ENCODE results near the gene SMIM14. TPM values are rescaled to one million over a fixed set of nuclear protein-coding genes. Genes with fewer than 3 reads are reported as not detected.

Gene SMIM14
- total RNA-seq, 2 experiments from 2014 or later = 7.0 to 7.2 TPM

- POLR2A ChIA-PET = no interaction called here
- H3K9me3 Mint-ChIP-seq = peaks cover 5% of the 10 kb centered on the region
These were observed 30.2 kb downstream of the SMIM14 start for GRCh38 chr4:39608451-39608850.

GRCh38 chr4:39606747-39607146 lies 31.9 kb downstream of the SMIM14 start:
- ATAC-seq (ENCODE audit: low read depth) = no peak
- H3K9me3 Mint-ChIP-seq = peaks cover 5% of the 10 kb centered on the region
- H3K27me3 Mint-ChIP-seq = no peaks in the 10 kb centered on the region

More at GRCh38 chr4:39608451-39608850, 30.2 kb downstream of the SMIM14 start:
- Mint-ChIP-seq H3K36me3 (peaks cover 4% of the 10 kb centered on the region), H3K27me3 (no peaks in the 10 kb centered on the region), H3K4me3 (no peak overlapping the region), H3K4me1 (no peaks in the 10 kb centered on the region), H3K27ac (no peak overlapping the region)
- DNase-seq = no peak
- no peak for ATAC-seq (ENCODE audit: low read depth)

GRCh38 chr4:39597695-39598381 lies 40.8 kb downstream of the SMIM14 start:
- Mint-ChIP-seq H3K36me3 (no peaks in the 10 kb centered on the region), H3K9me3 (no peaks in the 10 kb centered on the region), H3K4me1 (peaks cover 5% of the 10 kb centered on the region), H3K27ac (no peak overlapping the region), H3K4me3 (no peak overlapping the region), H3K27me3 (no peaks in the 10 kb centered on the region)
- ATAC-seq (ENCODE audit: low read depth) (no peak), DNase-seq (no peak)
- POLR2A ChIA-PET = no interaction called here

More at GRCh38 chr4:39606747-39607146, 31.9 kb downstream of the SMIM14 start:
- Mint-ChIP-seq H3K4me3 (no peak overlapping the region), H3K27ac (no peak overlapping the region), H3K36me3 (peaks cover 4% of the 10 kb centered on the region), H3K4me1 (no peaks in the 10 kb centered on the region)
- no peak for DNase-seq
- POLR2A ChIA-PET = no interaction called here

GRCh38 chr4:39596971-39597370 lies 41.7 kb downstream of the SMIM14 start:
- H3K27ac Mint-ChIP-seq = no peak overlapping the region
- no peak overlapping the region for H3K4me3 Mint-ChIP-seq
- peaks cover 5% of the 10 kb centered on the region for H3K4me1 Mint-ChIP-seq
- H3K36me3 Mint-ChIP-seq = no peaks in the 10 kb centered on the region
- POLR2A ChIA-PET = no interaction called here
- H3K9me3 Mint-ChIP-seq = no peaks in the 10 kb centered on the region
- DNase-seq (no peak), ATAC-seq (ENCODE audit: low read depth) (no peak)
- H3K27me3 Mint-ChIP-seq = no peaks in the 10 kb centered on the region

GRCh38 chr4:39591290-39591689 lies 47.4 kb downstream of the SMIM14 start:
- ATAC-seq (ENCODE audit: low read depth) = no peak
- POLR2A ChIA-PET = interaction anchor here (0.6 kb wide), 1 partner anchor 438 kb away, joined by 6 read pairs; no protein-coding TSS in a partner anchor
- Mint-ChIP-seq H3K4me3 (no peak overlapping the region), H3K27me3 (no peaks in the 10 kb centered on the region), H3K27ac (no peak overlapping the region), H3K9me3 (no peaks in the 10 kb centered on the region), H3K36me3 (no peaks in the 10 kb centered on the region), H3K4me1 (no peaks in the 10 kb centered on the region)
- DNase-seq = no peak

GRCh38 chr4:39587881-39588280 lies 50.8 kb downstream of the SMIM14 start:
- Mint-ChIP-seq H3K36me3 (no peaks in the 10 kb centered on the region), H3K27me3 (no peaks in the 10 kb centered on the region), H3K27ac (no peak overlapping the region), H3K4me3 (no peak overlapping the region), H3K4me1 (no peaks in the 10 kb centered on the region), H3K9me3 (no peaks in the 10 kb centered on the region)
- POLR2A ChIA-PET = no interaction called here
- ATAC-seq (ENCODE audit: low read depth) (no peak), DNase-seq (no peak)

GRCh38 chr4:39574946-39575345 lies 63.7 kb downstream of the SMIM14 start:
- Mint-ChIP-seq H3K27me3 (no peaks in the 10 kb centered on the region), H3K36me3 (no peaks in the 10 kb centered on the region), H3K4me1 (no peaks in the 10 kb centered on the region), H3K9me3 (no peaks in the 10 kb centered on the region), H3K4me3 (no peak overlapping the region), H3K27ac (no peak overlapping the region)
- ATAC-seq (ENCODE audit: low read depth) = no peak
- POLR2A ChIA-PET = no interaction called here
- no peak for DNase-seq

- Mint-ChIP-seq H3K4me1 (peaks cover 3% of the 10 kb centered on the region), H3K9me3 (no peaks in the 10 kb centered on the region), H3K27me3 (no peaks in the 10 kb centered on the region), H3K36me3 (no peaks in the 10 kb centered on the region), H3K4me3 (no peak overlapping the region), H3K27ac (no peak overlapping the region)
- no peak for ATAC-seq (ENCODE audit: low read depth)
- POLR2A ChIA-PET = no interaction called here
- no peak for DNase-seq
These were observed 67.2 kb downstream of the SMIM14 start for GRCh38 chr4:39571504-39571903.

- Mint-ChIP-seq H3K36me3 (peaks cover 3% of the 10 kb centered on the region), H3K4me1 (peaks cover 3% of the 10 kb centered on the region), H3K9me3 (peaks cover 3% of the 10 kb centered on the region), H3K27me3 (no peaks in the 10 kb centered on the region), H3K4me3 (no peak overlapping the region), H3K27ac (no peak overlapping the region)
- POLR2A ChIA-PET = no interaction called here
- ATAC-seq (ENCODE audit: low read depth) (no peak), DNase-seq (no peak)
These were observed 67.6 kb downstream of the SMIM14 start for GRCh38 chr4:39571054-39571453.

GRCh38 chr4:39569209-39569608 lies 69.5 kb downstream of the SMIM14 start:
- peaks cover 3% of the 10 kb centered on the region for H3K4me1 Mint-ChIP-seq
- no peak overlapping the region for H3K27ac Mint-ChIP-seq
- peaks cover 7% of the 10 kb centered on the region for H3K9me3 Mint-ChIP-seq
- peaks cover 5% of the 10 kb centered on the region for H3K36me3 Mint-ChIP-seq
- H3K27me3 Mint-ChIP-seq = no peaks in the 10 kb centered on the region
- DNase-seq (no peak), ATAC-seq (ENCODE audit: low read depth) (no peak)
- POLR2A ChIA-PET = no interaction called here
- no peak overlapping the region for H3K4me3 Mint-ChIP-seq

- POLR2A ChIA-PET = no interaction called here
- Mint-ChIP-seq H3K27ac (no peak overlapping the region), H3K9me3 (peaks cover 7% of the 10 kb centered on the region), H3K4me3 (no peak overlapping the region), H3K27me3 (no peaks in the 10 kb centered on the region), H3K4me1 (peaks cover 3% of the 10 kb centered on the region), H3K36me3 (peaks cover 5% of the 10 kb centered on the region)
- no peak for ATAC-seq (ENCODE audit: low read depth)
- no peak for DNase-seq
These were observed 69.9 kb downstream of the SMIM14 start for GRCh38 chr4:39568805-39569204.

- no peak for DNase-seq
- Mint-ChIP-seq H3K4me3 (no peak overlapping the region), H3K9me3 (peaks cover 7% of the 10 kb centered on the region), H3K4me1 (peaks cover 3% of the 10 kb centered on the region), H3K27me3 (no peaks in the 10 kb centered on the region), H3K36me3 (peaks cover 5% of the 10 kb centered on the region), H3K27ac (no peak overlapping the region)
- no peak for ATAC-seq (ENCODE audit: low read depth)
- POLR2A ChIA-PET = no interaction called here
These were observed 72.6 kb downstream of the SMIM14 start for GRCh38 chr4:39565878-39566600.

- Mint-ChIP-seq H3K4me1 (peaks cover 1% of the 10 kb centered on the region), H3K27ac (no peak overlapping the region)
- no peak for ATAC-seq (ENCODE audit: low read depth)
These were observed 75.3 kb downstream of the SMIM14 start for GRCh38 chr4:39563346-39563847.

GRCh38 chr4:39562792-39563191 lies 75.9 kb downstream of the SMIM14 start:
- peaks cover 7% of the 10 kb centered on the region for H3K9me3 Mint-ChIP-seq
- no peak overlapping the region for H3K4me3 Mint-ChIP-seq
- H3K27me3 Mint-ChIP-seq = peaks cover 2% of the 10 kb centered on the region
- ATAC-seq (ENCODE audit: low read depth) = no peak
- peaks cover 5% of the 10 kb centered on the region for H3K36me3 Mint-ChIP-seq
- H3K4me1 Mint-ChIP-seq = no peaks in the 10 kb centered on the region
- POLR2A ChIA-PET = no interaction called here
- H3K27ac Mint-ChIP-seq = no peak overlapping the region
- no peak for DNase-seq

More at GRCh38 chr4:39563346-39563847, 75.3 kb downstream of the SMIM14 start:
- H3K36me3 Mint-ChIP-seq = peaks cover 5% of the 10 kb centered on the region
- peaks cover 7% of the 10 kb centered on the region for H3K9me3 Mint-ChIP-seq
- DNase-seq = no peak
- peaks cover 2% of the 10 kb centered on the region for H3K27me3 Mint-ChIP-seq
- POLR2A ChIA-PET = no interaction called here
- H3K4me3 Mint-ChIP-seq = no peak overlapping the region

Data from activated naive CD8-positive, alpha-beta T cell treated with anti-CD3 and anti-CD28 coated beads, Interleukin-2, amount 10 ng/mL, durations not matched to agents 7 days and 5 days (primary cell).